ENCODE results near the gene ZDHHC7. TPM values are rescaled to one million over a fixed set of nuclear protein-coding genes. Genes with fewer than 3 reads are reported as not detected.

The ZDHHC7 gene
- total and polyA plus RNA-seq, 9 of the 15 experiments (the other 6 are each of a cell fraction or from before 2014, with no cell fraction given): 1.7 to 49.7 (median 37.4) TPM

GRCh38 chr16:84953190-84953746 lies 58.1 kb downstream of the ZDHHC7 start (continued):
- TF ChIP-seq, protein P1, sequence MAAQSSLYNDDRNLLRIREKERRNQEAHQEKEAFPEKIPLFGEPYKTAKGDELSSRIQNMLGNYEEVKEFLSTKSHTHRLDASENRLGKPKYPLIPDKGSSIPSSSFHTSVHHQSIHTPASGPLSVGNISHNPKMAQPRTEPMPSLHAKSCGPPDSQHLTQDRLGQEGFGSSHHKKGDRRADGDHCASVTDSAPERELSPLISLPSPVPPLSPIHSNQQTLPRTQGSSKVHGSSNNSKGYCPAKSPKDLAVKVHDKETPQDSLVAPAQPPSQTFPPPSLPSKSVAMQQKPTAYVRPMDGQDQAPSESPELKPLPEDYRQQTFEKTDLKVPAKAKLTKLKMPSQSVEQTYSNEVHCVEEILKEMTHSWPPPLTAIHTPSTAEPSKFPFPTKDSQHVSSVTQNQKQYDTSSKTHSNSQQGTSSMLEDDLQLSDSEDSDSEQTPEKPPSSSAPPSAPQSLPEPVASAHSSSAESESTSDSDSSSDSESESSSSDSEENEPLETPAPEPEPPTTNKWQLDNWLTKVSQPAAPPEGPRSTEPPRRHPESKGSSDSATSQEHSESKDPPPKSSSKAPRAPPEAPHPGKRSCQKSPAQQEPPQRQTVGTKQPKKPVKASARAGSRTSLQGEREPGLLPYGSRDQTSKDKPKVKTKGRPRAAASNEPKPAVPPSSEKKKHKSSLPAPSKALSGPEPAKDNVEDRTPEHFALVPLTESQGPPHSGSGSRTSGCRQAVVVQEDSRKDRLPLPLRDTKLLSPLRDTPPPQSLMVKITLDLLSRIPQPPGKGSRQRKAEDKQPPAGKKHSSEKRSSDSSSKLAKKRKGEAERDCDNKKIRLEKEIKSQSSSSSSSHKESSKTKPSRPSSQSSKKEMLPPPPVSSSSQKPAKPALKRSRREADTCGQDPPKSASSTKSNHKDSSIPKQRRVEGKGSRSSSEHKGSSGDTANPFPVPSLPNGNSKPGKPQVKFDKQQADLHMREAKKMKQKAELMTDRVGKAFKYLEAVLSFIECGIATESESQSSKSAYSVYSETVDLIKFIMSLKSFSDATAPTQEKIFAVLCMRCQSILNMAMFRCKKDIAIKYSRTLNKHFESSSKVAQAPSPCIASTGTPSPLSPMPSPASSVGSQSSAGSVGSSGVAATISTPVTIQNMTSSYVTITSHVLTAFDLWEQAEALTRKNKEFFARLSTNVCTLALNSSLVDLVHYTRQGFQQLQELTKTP (IDR thresholded peaks at IDR 0.05; ENCODE audit: low read depth in 1 of 2, partially characterized antibody in 2 of 2): no peak
- TF ChIP-seq, protein P2, sequence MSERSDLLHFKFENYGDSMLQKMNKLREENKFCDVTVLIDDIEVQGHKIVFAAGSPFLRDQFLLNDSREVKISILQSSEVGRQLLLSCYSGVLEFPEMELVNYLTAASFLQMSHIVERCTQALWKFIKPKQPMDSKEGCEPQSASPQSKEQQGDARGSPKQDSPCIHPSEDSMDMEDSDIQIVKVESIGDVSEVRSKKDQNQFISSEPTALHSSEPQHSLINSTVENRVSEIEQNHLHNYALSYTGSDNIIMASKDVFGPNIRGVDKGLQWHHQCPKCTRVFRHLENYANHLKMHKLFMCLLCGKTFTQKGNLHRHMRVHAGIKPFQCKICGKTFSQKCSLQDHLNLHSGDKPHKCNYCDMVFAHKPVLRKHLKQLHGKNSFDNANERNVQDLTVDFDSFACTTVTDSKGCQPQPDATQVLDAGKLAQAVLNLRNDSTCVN (CRISPR knock-in tag; IDR thresholded peaks at IDR 0.05): no peak
- TF ChIP-seq, protein P3, sequence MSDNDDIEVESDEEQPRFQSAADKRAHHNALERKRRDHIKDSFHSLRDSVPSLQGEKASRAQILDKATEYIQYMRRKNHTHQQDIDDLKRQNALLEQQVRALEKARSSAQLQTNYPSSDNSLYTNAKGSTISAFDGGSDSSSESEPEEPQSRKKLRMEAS (CRISPR knock-in tag; IDR thresholded peaks at IDR 0.05): 0 out of 2 replicates have a peak, but pooled peaks have one; percentile 18
- TF ChIP-seq NR2C2 (CRISPR knock-in tag; IDR thresholded peaks at IDR 0.05) (no peak), NR2C2 (tag; IDR thresholded peaks at IDR 0.05) (no peak; the same call in 1 of the 2 replicates), HMGN3 (IDR thresholded peaks at IDR 0.05; ENCODE audit: borderline replicate concordance, extremely low read depth, insufficient read length, low read depth, low read length) (no peak), SOX6 (IDR thresholded peaks at IDR 0.05) (no peak), NCOA4 (IDR thresholded peaks at IDR 0.05; ENCODE audit: partially characterized antibody) (no peak), MED1 (CRISPR knock-in tag; IDR thresholded peaks at IDR 0.05; ENCODE audit: borderline replicate concordance) (no peak), KAT8 (IDR thresholded peaks at IDR 0.05; ENCODE audit: low read depth) (no peak), SP2 (IDR thresholded peaks at IDR 0.05; ENCODE audit: extremely low read depth, low read depth, low read length, poor library complexity, severe bottlenecking) (no peak), ZNF395 (CRISPR knock-in tag; IDR thresholded peaks at IDR 0.05) (no peak), RBM17 (IDR thresholded peaks at IDR 0.05; ENCODE audit: borderline replicate concordance, low read depth, low read length) (no peak), NCOA2 (IDR thresholded peaks at IDR 0.05; ENCODE audit: partially characterized antibody in 2 of 2) (no peak), ZNF124 (CRISPR knock-in tag; IDR thresholded peaks at IDR 0.05) (no peak), KAT7 (CRISPR knock-in tag; IDR thresholded peaks at IDR 0.05; ENCODE audit: borderline replicate concordance) (no peak), ESRRA (IDR thresholded peaks at IDR 0.05; ENCODE audit: borderline replicate concordance, low read depth) (no peak; the same call in 1 of the 2 replicates), SMC3 (conservative IDR thresholded peaks at IDR 0.05; ENCODE audit: insufficient read depth, low read depth, low read length) (0 out of 2 replicates have a peak, but pooled peaks have one; percentile 3)
- TF ChIP-seq, protein P4, sequence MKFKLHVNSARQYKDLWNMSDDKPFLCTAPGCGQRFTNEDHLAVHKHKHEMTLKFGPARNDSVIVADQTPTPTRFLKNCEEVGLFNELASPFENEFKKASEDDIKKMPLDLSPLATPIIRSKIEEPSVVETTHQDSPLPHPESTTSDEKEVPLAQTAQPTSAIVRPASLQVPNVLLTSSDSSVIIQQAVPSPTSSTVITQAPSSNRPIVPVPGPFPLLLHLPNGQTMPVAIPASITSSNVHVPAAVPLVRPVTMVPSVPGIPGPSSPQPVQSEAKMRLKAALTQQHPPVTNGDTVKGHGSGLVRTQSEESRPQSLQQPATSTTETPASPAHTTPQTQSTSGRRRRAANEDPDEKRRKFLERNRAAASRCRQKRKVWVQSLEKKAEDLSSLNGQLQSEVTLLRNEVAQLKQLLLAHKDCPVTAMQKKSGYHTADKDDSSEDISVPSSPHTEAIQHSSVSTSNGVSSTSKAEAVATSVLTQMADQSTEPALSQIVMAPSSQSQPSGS (CRISPR knock-in tag; IDR thresholded peaks at IDR 0.05): no peak

Measured in K562 (cell line).